HepG2 (cell line): ENCODE data around the gene ALOX5. TPM values are rescaled to one million over a fixed set of nuclear protein-coding genes. Genes with fewer than 3 reads are reported as not detected.

ENCODE experiments used
- ATAC-seq: fragments of 200-7000 bp; cut with Tn5 transposase; 3 replicates; pipeline ENCODE4 v1.9.1; 2020; ENCODE audit warnings: mild to moderate bottlenecking, moderate library complexity
- BruUV-seq: library from RNA; stranded (reverse); fragments of 400-500 nt; replicated peaks from 2 replicates; lab custom pipeline; 2021; lab: Mats Ljungman, UMichigan
- CTCF ChIA-PET: fragments of 300-600 bp; formaldehyde crosslinking; extraction: SDS; loops from one replicate; lab custom pipeline; 2021; ENCODE audit warnings: low total read pairs, inconsistent platforms, low intra/inter-chr PET ratio; lab: Yijun Ruan, JAX
- POLR2A ChIA-PET: fragments of 350-600 bp; sonication (Branson Sonifier 250); formaldehyde crosslinking; loops from one replicate; lab custom pipeline; 2020; ENCODE audit warnings: antibody characterized with exemption, inconsistent platforms; lab: Yijun Ruan, JAX
- DNase-seq: peaks from one replicate; pipeline ENCODE4 v3.0.0-alpha.2; 2015; ENCODE audit warnings: low spot score
- FAIRE-seq: peaks from 3 replicates; lab custom pipeline; 2011; peaks lifted over from hg19 to GRCh38; lab: Jason Lieb, UNC
- H2AFZ ChIP-seq: one replicate; pipeline ENCODE4 v1.6.1; 2011; ENCODE audit warnings: low read length, inconsistent platforms
- H3K27ac ChIP-seq: fragments of 300-600 bp; 3 replicates; pipeline ENCODE4 v1.8.0; 2011; ENCODE audit warnings: mixed run types, mild to moderate bottlenecking, mixed read lengths, low read length, inconsistent platforms; ENCODE audit not compliant: insufficient read depth; ENCODE audit errors: extremely low read length
- H3K27me3 ChIP-seq, 2 experiments: fragments of 200-600 bp in 1 of 2; 2 replicates in 1 of 2; 3 replicates in 1 of 2; pipeline versions ENCODE4 v1.6.0 to v1.8.0; 2011; ENCODE audit warnings: low read length in 2 of 2, mild to moderate bottlenecking in 2 of 2, moderate library complexity in 2 of 2, inconsistent platforms in 1 of 2; ENCODE audit not compliant: insufficient read depth in 2 of 2, control insufficient read depth in 1 of 2
- H3K36me3 ChIP-seq, 2 experiments: fragments of 200-600 bp in 1 of 2; replicated peaks in 1 of 2; 2 replicates in 1 of 2; 3 replicates in 1 of 2; pipeline versions ENCODE4 v1.5.1 to v1.8.0; 2011; ENCODE audit warnings: low read length in 2 of 2, inconsistent platforms in 1 of 2; ENCODE audit not compliant: insufficient read depth in 2 of 2, control insufficient read depth in 1 of 2
- H3K4me1 ChIP-seq: 2 replicates; pipeline ENCODE4 v1.5.1; 2012; ENCODE audit warnings: low read length, inconsistent platforms; ENCODE audit not compliant: insufficient read depth
- H3K4me2 ChIP-seq: 2 replicates; pipeline ENCODE4 v1.6.0; 2011; ENCODE audit warnings: low read depth, low read length, inconsistent platforms
- H3K4me3 ChIP-seq, 3 experiments: fragments of 200-600 bp in 1 of 3; sonication (generic), shearing (Covaris generic) in 1 of 3; replicated peaks in 1 of 3; 2 replicates each; pipeline ENCODE4 v1.5.1; 2011 to 2016; ENCODE audit warnings: low read length in 3 of 3, inconsistent platforms in 2 of 3, low read depth in 2 of 3, mild to moderate bottlenecking in 2 of 3, control low read depth in 1 of 3, mixed read lengths in 1 of 3; ENCODE audit not compliant: insufficient read depth in 1 of 3
- H3K79me2 ChIP-seq: one replicate; pipeline ENCODE4 v1.6.1; 2011; ENCODE audit warnings: low read length, inconsistent platforms; ENCODE audit not compliant: insufficient read depth
- H3K9ac ChIP-seq: 2 replicates; pipeline ENCODE4 v1.6.0; 2011; ENCODE audit warnings: mild to moderate bottlenecking, low read depth, low read length, inconsistent platforms; ENCODE audit not compliant: insufficient read depth
- H3K9me3 ChIP-seq: 2 replicates; pipeline ENCODE4 v1.5.1; 2012; ENCODE audit warnings: mild to moderate bottlenecking, low read length
- H4K20me1 ChIP-seq: 2 replicates; pipeline ENCODE4 v1.6.0; 2011; ENCODE audit warnings: inconsistent platforms, mild to moderate bottlenecking, low read length, moderate library complexity; ENCODE audit not compliant: insufficient read depth
- AKAP8 ChIP-seq: sonication (generic); formaldehyde crosslinking; IDR thresholded peaks from 2 replicates; pipeline ENCODE4 v1.5.1; 2020; ENCODE audit warnings: mild to moderate bottlenecking, missing genetic modification reagents
- EEA1 ChIP-seq: sonication (generic); formaldehyde crosslinking; IDR thresholded peaks from 2 replicates; pipeline ENCODE4 v1.5.1; 2020; ENCODE audit warnings: mild to moderate bottlenecking, missing genetic modification reagents, borderline replicate concordance
- ELF3 ChIP-seq: IDR thresholded peaks from 2 replicates; pipeline ENCODE4 v1.6.1; 2016; ENCODE audit warnings: missing genetic modification reagents, missing compliant biosample characterization
- HNRNPL ChIP-seq: fragments of 200-400 bp; formaldehyde crosslinking; IDR thresholded peaks from 2 replicates; pipeline ENCODE4 v1.6.1; 2017; ENCODE audit warnings: mild to moderate bottlenecking, low read depth, low read length
- NCOA2 ChIP-seq: sonication (generic); formaldehyde crosslinking; IDR thresholded peaks from 2 replicates; pipeline ENCODE4 v1.8.0; 2022; ENCODE audit warnings: inconsistent platforms
- NFATC3 ChIP-seq: sonication (generic); formaldehyde crosslinking; IDR thresholded peaks from 2 replicates; pipeline ENCODE4 v1.5.1; 2020; ENCODE audit warnings: mild to moderate bottlenecking, missing genetic modification reagents
- SNAI1 ChIP-seq: sonication (generic); formaldehyde crosslinking; IDR thresholded peaks from 2 replicates; pipeline ENCODE4 v1.5.0; 2020; ENCODE audit warnings: mild to moderate bottlenecking, missing genetic modification reagents, borderline replicate concordance
- SNAPC5 ChIP-seq: sonication (generic); formaldehyde crosslinking; IDR thresholded peaks from 2 replicates; pipeline ENCODE4 v1.8.1; 2023; ENCODE audit warnings: mild to moderate bottlenecking, missing genetic modification reagents, borderline replicate concordance
- SP4 ChIP-seq: sonication (generic); formaldehyde crosslinking; IDR thresholded peaks from 2 replicates; pipeline ENCODE4 v1.8.1; 2023; ENCODE audit warnings: mild to moderate bottlenecking, missing genetic modification reagents
- SP5 ChIP-seq: IDR thresholded peaks from 2 replicates; pipeline ENCODE4 v1.6.1; 2016; ENCODE audit warnings: low read depth, borderline replicate concordance
- TFDP1 ChIP-seq: IDR thresholded peaks from 2 replicates; pipeline ENCODE4 v1.6.1; 2016; ENCODE audit warnings: missing compliant biosample characterization, missing genetic modification reagents, borderline replicate concordance
- WGBS: methylation state at CpG from one replicate; pipeline ENCODE4 v1.1.6; 2017; ENCODE audit warnings: low lambda C conversion rate; 5-methylcytosine and 5-hydroxymethylcytosine counted together
- in situ Hi-C: cut with HindIII; loops from 2 replicates; pipeline ENCODE4 v1.10.0; 2017; ENCODE audit warnings: low pct_unique_long_range_greater_than_20kb; ENCODE audit not compliant: extremely low pct_ligation_motif_present
- intact Hi-C: fragments of 100-400 bp; cut with micrococcal nuclease; formaldehyde crosslinking; loops from one replicate; pipeline ENCODE4 v1.10.0; 2022; ENCODE audit not compliant: unreplicated experiment
- polyA plus RNA-seq, 8 experiments: library from polyadenylated mRNA; depleted of rRNA in 3 of 8; stranded (reverse) in 7 of 8; unstranded in 1 of 8; fragments of >200 nt; fragmentation: Illumina TruSeq in 4 of 8; extraction: Trizol in 4 of 8; gene quantifications; 2 replicates each; pipeline versions ENCODE4 v1.2.1 to v1.2.3, GENCODE V29; 2011 to 2016; ENCODE audit warnings: low read depth in 4 of 8, missing spikeins in 1 of 8, mixed read lengths in 1 of 8; ENCODE audit not compliant: insufficient read depth in 1 of 8
- total RNA-seq, 5 experiments: library from RNA; depleted of rRNA; stranded (reverse); fragments of >200 nt; fragmentation: Illumina TruSeq; extraction: Trizol; gene quantifications; 2 replicates each; pipeline ENCODE4 v1.2.3, GENCODE V29; 2016; ENCODE audit warnings: low read depth in 1 of 5
- TF ChIP-seq, protein P1 (sequence below): sonication (generic); formaldehyde crosslinking; IDR thresholded peaks from 2 replicates; pipeline ENCODE4 v1.5.1; 2020; ENCODE audit warnings: missing genetic modification reagents, mild to moderate bottlenecking, borderline replicate concordance

The ALOX5 gene
- total and polyA plus RNA-seq, 2 of the 13 experiments (the other 11 are each of a cell fraction or from before 2014, with no cell fraction given) = 0.04 TPM; not detected in 1

DNA sequence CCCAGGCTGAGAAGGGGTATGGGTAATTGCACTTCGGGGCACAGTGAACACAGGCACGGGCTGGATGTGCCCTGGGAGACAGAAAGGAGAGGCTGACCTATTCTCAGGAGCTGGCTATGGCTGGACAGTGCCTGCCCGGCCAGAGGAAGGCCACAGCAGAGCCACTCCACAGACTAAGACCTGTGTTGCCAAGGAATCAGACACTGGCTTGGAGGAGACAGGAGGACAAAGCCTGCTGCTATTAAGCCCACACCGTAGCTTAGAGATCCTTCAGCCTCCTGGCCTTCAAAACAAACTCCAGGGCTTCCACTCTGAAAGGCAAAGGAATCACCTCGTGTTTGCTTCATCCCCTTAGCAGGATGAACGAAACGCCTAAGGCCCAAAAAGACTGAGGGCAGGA lies 82.2 kb downstream of the ALOX5 start:
- H3K27me3 ChIP-seq = no peaks in the 10 kb centered on the region
- H3K4me2 ChIP-seq = no peak overlapping the region
- intact Hi-C loops (no loop called here), in situ Hi-C loops (no loop called here)
- H3K4me1 ChIP-seq = peaks cover 5% of the 10 kb centered on the region; the same call in 1 of the 2 replicates
- no peaks in the 10 kb centered on the region for H3K79me2 ChIP-seq
- no peak overlapping the region for H3K9ac ChIP-seq
- no peak for ATAC-seq
- H4K20me1 ChIP-seq = no peaks in the 10 kb centered on the region
- H3K9me3 ChIP-seq = no peaks in the 10 kb centered on the region
- 89% methylated on average over 4 of the region's 7 CpGs for WGBS
- no peak overlapping the region for H3K4me3 ChIP-seq
- POLR2A ChIA-PET = no interaction called here
- H3K27ac ChIP-seq = no peak overlapping the region
- CTCF ChIA-PET = no interaction called here
- no peak for DNase-seq
- no peak for TF ChIP-seq EEA1 (CRISPR knock-in tag)
- no peak for TF ChIP-seq AKAP8
- TF ChIP-seq ELF3 (CRISPR knock-in tag) = no peak
- TF ChIP-seq SNAPC5 (CRISPR knock-in tag) = no peak
- TF ChIP-seq NCOA2 (CRISPR knock-in tag) = no peak
- TF ChIP-seq, protein P1, sequence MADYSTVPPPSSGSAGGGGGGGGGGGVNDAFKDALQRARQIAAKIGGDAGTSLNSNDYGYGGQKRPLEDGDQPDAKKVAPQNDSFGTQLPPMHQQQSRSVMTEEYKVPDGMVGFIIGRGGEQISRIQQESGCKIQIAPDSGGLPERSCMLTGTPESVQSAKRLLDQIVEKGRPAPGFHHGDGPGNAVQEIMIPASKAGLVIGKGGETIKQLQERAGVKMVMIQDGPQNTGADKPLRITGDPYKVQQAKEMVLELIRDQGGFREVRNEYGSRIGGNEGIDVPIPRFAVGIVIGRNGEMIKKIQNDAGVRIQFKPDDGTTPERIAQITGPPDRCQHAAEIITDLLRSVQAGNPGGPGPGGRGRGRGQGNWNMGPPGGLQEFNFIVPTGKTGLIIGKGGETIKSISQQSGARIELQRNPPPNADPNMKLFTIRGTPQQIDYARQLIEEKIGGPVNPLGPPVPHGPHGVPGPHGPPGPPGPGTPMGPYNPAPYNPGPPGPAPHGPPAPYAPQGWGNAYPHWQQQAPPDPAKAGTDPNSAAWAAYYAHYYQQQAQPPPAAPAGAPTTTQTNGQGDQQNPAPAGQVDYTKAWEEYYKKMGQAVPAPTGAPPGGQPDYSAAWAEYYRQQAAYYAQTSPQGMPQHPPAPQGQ (CRISPR knock-in tag) = no peak
- no peak for TF ChIP-seq TFDP1 (CRISPR knock-in tag)
- TF ChIP-seq SNAI1 (CRISPR knock-in tag) = no peak
- TF ChIP-seq NFATC3 (CRISPR knock-in tag) = no peak
- TF ChIP-seq SP4 (CRISPR knock-in tag) = no peak
- no peak for TF ChIP-seq HNRNPL
- TF ChIP-seq SP5 (CRISPR knock-in tag) = no peak
- BruUV-seq = no TSS peak
- no peak for FAIRE-seq
- no peak overlapping the region for H2AFZ ChIP-seq
- peaks cover 10 to 35% of the 10 kb centered on the region in 2 experiments; a peak in 4 of 5 replicates for H3K36me3 ChIP-seq
